Adrenal gland (tissue), 12 donors: ENCODE data around the gene POLR1E. TPM values are rescaled to one million over a fixed set of nuclear protein-coding genes. Genes with fewer than 3 reads are reported as not detected.
A peak's percentile ranks its signal among the peaks of the same experiment; 100 is the strongest.

ENCODE experiments used
- DNase-seq, 7 donors: peaks; one replicate each; pipeline ENCODE4 v3.0.0-alpha.2; 2019 to 2020
- H3K27ac ChIP-seq, 5 donors: fragments of 200-600 bp; sonication (generic) in 4 of 5; 1 replicate in 3 of 5; 2 replicates in 2 of 5; pipeline versions ENCODE4 v1.5.1 to v1.8.0; 2016 to 2020; ENCODE audit warnings: mild to moderate bottlenecking in 1 of 5
- H3K27me3 ChIP-seq: fragments of 200-600 bp; 2 replicates; pipeline ENCODE4 v1.8.0; 2021
- H3K36me3 ChIP-seq, 2 donors: fragments of 200-600 bp; replicated peaks in 1 of 2; 1 replicate in 1 of 2; 2 replicates in 1 of 2; pipeline versions ENCODE4 v1.5.1 to v1.8.0; 2018 to 2022
- H3K4me1 ChIP-seq, 2 donors: fragments of 200-600 bp; replicated peaks in 1 of 2; 1 replicate in 1 of 2; 2 replicates in 1 of 2; pipeline versions ENCODE4 v1.5.1 to v1.8.0; 2018 to 2021
- H3K4me3 ChIP-seq, 4 donors: fragments of 200-600 bp; sonication (generic) in 3 of 4; one replicate each; pipeline ENCODE4 v1.5.1; 2016 to 2018
- H3K9me3 ChIP-seq, 3 donors: fragments of 200-600 bp; sonication (generic) in 1 of 3; replicated peaks in 1 of 3; 1 replicate in 2 of 3; 2 replicates in 1 of 3; pipeline versions ENCODE4 v1.5.1 to v1.8.0; 2016 to 2021
- CTCF ChIP-seq, 6 experiments: fragments of 450-650 bp in 4 of 6; fragments of 200-600 bp in 2 of 6; sonication (generic) in 1 of 6; IDR thresholded peaks; 1 replicate in 5 of 6; 2 replicates in 1 of 6; pipeline versions ENCODE4 v1.5.1 to v1.8.0; 2016 to 2021; ENCODE audit warnings: antibody characterized with exemption in 6 of 6, mild to moderate bottlenecking in 2 of 6, moderate library complexity in 1 of 6
- POLR2A ChIP-seq, 2 donors: fragments of 450-650 bp; IDR thresholded peaks; one replicate each; pipeline ENCODE4 v1.6.1; 2017; ENCODE audit warnings: antibody characterized with exemption in 2 of 2, mild to moderate bottlenecking in 2 of 2, moderate library complexity in 1 of 2
- WGBS, 4 donors: extraction: QIAGEN DNeasy Blood & Tissue Kit in 2 of 4; methylation state at CpG; one replicate each; pipeline versions ENCODE4 v1.1.5 to v1.1.7; 2013 to 2017; 5-methylcytosine and 5-hydroxymethylcytosine counted together
- intact Hi-C, 2 donors: fragments of 100-400 bp; cut with DNase I; formaldehyde crosslinking; loops; one replicate each; pipeline versions ENCODE4 v1.14.1 to v1.15.0; 2022 to 2023
- polyA plus RNA-seq, 3 donors: library from polyadenylated mRNA; stranded (reverse); fragments of 200-250 nt in 2 of 3; fragments of 350-450 nt in 1 of 3; fragmentation: Illumina TruSeq in 1 of 3; extraction: RNeasy Lipid Tissue Mini Kit (QIAGEN cat#74804) in 1 of 3; gene quantifications; one replicate each; pipeline ENCODE4 v1.2.3, GENCODE V29; 2013 to 2014
- total RNA-seq, 9 donors: library from RNA; depleted of rRNA in 4 of 9; stranded (reverse); fragments of >200 nt in 4 of 9; fragments of 120-200 nt in 1 of 9; fragmentation: NEBNext Ultra II Directional in 1 of 9; extraction: Animal tissue kit (Norgen Biotek cat#: 25700) in 1 of 9; gene quantifications; one replicate each; pipeline versions ENCODE4 v1.1.0 to v1.2.4, GENCODE V29; 2013 to 2023
- donor health status: healthy with polysubstance abuse.
- donor health status: Bipolar disorder and iron deficiency.
- donor health status: DM: yes; HTN: yes; CAD: no.
- donor health status: DM: no; HTN: no; CAD: no.
- donor health status: DM: no; HTN: no; CAD: no.
- donor health status: DM: yes; HTN: yes; CAD: no.

POLR1E gene
- total and polyA plus RNA-seq, 12 donors = 12.6 to 113 (median 20.9) TPM

GRCh38 chr9:37454238-37454637 lies 31.5 kb upstream of the POLR1E start:
- no peak overlapping the region for H3K4me3 ChIP-seq
- no peaks in the 10 kb centered on the region for H3K36me3 ChIP-seq
- TF ChIP-seq CTCF (IDR thresholded peaks at IDR 0.05) (no peak), POLR2A (IDR thresholded peaks at IDR 0.05) (no peak)
- DNase-seq = no peak
- H3K27me3 ChIP-seq = no peaks in the 10 kb centered on the region
- intact Hi-C loops = no loop called here
- H3K4me1 ChIP-seq = peaks cover 11 to 42% of the 10 kb centered on the region in 2 donors
- no peak overlapping the region for H3K27ac ChIP-seq
- no peaks in the 10 kb centered on the region for H3K9me3 ChIP-seq

DNA sequence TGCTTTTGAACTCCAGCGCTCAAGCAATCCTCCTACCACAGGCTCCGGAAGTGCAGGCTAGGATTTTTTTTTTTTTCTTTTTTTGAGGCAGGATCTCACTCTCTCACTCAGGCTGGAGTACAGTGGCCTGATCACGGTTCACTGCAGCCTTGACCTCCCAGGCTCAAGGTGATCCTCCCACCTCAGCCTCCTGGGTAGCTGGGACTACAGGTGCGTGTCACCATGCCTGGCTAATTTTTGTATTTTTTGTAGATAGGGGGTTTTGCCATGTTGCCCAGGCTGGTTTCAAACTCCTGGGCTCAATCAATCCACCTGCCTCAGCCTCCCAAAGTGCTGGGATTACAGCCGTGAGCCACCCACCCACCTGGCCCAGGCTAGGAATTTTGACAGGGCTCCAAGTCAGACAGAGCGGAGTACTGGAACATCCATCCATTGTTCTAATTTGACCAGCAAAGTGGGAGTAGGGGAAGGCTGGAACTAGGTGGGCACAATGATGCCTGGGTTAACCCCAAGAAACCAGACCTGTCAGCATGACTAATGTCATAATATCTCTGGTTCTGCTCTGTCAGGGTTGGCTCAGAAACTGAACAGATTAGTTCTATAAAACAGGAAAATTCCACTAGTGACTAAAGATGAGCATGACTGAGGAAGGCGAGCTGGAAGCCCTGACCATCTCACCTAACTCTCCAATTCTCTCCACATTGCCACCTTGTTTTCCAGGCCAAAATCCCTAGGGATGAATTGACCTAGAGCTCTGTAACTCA lies 29.7 kb upstream of the POLR1E start:
- peaks cover 11 to 42% of the 10 kb centered on the region in 2 donors for H3K4me1 ChIP-seq
- H3K9me3 ChIP-seq = no peaks in the 10 kb centered on the region
- DNase-seq = no peak
- no peaks in the 10 kb centered on the region for H3K36me3 ChIP-seq
- WGBS, 4 donors = 64 to 74% (median 67%) methylated on average over 7 of the region's 7 CpGs
- H3K27me3 ChIP-seq = no peaks in the 10 kb centered on the region
- TF ChIP-seq CTCF (IDR thresholded peaks at IDR 0.05) = no peak
- TF ChIP-seq POLR2A (IDR thresholded peaks at IDR 0.05) = no peak
- peak overlapping the region in 2 of 5 donors; percentile 11 to 15 for H3K27ac ChIP-seq
- no peak overlapping the region for H3K4me3 ChIP-seq
- intact Hi-C loops = no loop called here

DNA sequence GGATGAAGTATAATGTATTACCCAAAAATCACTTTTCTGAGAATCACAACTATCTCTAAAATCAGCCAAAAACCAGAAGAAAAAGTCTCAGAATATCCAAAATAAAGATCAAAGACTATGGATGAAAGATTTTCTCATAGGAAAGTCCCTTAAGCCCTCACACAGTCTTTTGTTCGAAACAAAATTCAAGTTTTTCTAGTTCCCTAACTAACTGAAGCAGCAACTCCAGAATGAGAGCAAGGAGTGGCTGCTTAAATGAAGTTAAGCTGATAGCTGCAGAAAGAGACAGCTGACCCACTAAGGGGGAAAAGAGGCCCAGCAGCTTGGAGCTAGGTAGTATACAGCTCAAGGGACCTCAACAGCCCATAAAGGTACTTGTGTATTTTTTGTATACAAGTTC lies 28.9 kb upstream of the POLR1E start:
- no peak for TF ChIP-seq CTCF (IDR thresholded peaks at IDR 0.05)
- no peak for TF ChIP-seq POLR2A (IDR thresholded peaks at IDR 0.05)
- Histone ChIP-seq H3K9me3 (no peaks in the 10 kb centered on the region), H3K4me3 (no peak overlapping the region), H3K4me1 (peaks cover 8 to 39% of the 10 kb centered on the region in 2 donors), H3K27ac (peak overlapping the region in 1 of 5 donors; percentile 15), H3K36me3 (no peaks in the 10 kb centered on the region), H3K27me3 (no peaks in the 10 kb centered on the region)
- no peak for DNase-seq
- intact Hi-C loops = no loop called here
- 78 to 89% (median 80%) methylated on average over 1 of the region's 1 CpG for whole genome bisulfite sequencing, 4 donors

GRCh38 chr9:37464006-37464405 lies 21.7 kb upstream of the POLR1E start:
- Histone ChIP-seq H3K27me3 (no peaks in the 10 kb centered on the region), H3K4me3 (peak overlapping the region in 2 of 4 donors; percentile 86 to 87), H3K9me3 (no peaks in the 10 kb centered on the region), H3K27ac (peak overlapping the region in 4 of 5 donors; percentile 98 to 100 (median 99)), H3K36me3 (no peaks in the 10 kb centered on the region), H3K4me1 (peaks cover 11 to 26% of the 10 kb centered on the region in 2 donors)
- WGBS, 4 donors = 27 to 49% (median 35%) methylated on average over 3 of the region's 3 CpGs
- DNase-seq = no peak
- intact Hi-C loops = loop anchor here in 1 of 2 donors (5.0 kb wide), 1 partner anchor 37 kb away; no protein-coding TSS in a partner anchor
- TF ChIP-seq POLR2A (IDR thresholded peaks at IDR 0.05) (no peak), CTCF (IDR thresholded peaks at IDR 0.05) (no peak)
